Cardiac fibroblast (primary cell): ENCODE data around the gene CUL3.

Source experiments
- DNase-seq, 2 donors: peaks; one replicate each; pipeline versions ENCODE4 v3.0.0 to v3.0.0-alpha.2; 2010; ENCODE audit warnings: low read depth in 2 of 2
- H3K4me3 ChIP-seq, 2 donors: replicated peaks in 1 of 2; 1 replicate in 1 of 2; 2 replicates in 1 of 2; pipeline ENCODE4 v1.5.1; 2011; ENCODE audit warnings: low read depth in 2 of 2, low read length in 2 of 2, mild to moderate bottlenecking in 2 of 2, moderate library complexity in 1 of 2
- TF ChIP-seq, protein P1 (sequence below): IDR thresholded peaks from one replicate; pipeline ENCODE4 v1.5.1; 2011; ENCODE audit warnings: low read depth, mild to moderate bottlenecking, low read length, inconsistent platforms

CUL3 gene

GRCh38 chr2:224572338-224572737 is 12.8 kb downstream of the CUL3 start:
- no peak overlapping the region for H3K4me3 ChIP-seq
- TF ChIP-seq, protein P1, sequence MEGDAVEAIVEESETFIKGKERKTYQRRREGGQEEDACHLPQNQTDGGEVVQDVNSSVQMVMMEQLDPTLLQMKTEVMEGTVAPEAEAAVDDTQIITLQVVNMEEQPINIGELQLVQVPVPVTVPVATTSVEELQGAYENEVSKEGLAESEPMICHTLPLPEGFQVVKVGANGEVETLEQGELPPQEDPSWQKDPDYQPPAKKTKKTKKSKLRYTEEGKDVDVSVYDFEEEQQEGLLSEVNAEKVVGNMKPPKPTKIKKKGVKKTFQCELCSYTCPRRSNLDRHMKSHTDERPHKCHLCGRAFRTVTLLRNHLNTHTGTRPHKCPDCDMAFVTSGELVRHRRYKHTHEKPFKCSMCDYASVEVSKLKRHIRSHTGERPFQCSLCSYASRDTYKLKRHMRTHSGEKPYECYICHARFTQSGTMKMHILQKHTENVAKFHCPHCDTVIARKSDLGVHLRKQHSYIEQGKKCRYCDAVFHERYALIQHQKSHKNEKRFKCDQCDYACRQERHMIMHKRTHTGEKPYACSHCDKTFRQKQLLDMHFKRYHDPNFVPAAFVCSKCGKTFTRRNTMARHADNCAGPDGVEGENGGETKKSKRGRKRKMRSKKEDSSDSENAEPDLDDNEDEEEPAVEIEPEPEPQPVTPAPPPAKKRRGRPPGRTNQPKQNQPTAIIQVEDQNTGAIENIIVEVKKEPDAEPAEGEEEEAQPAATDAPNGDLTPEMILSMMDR, result no peak
- no peak for DNase-seq

- TF ChIP-seq, protein P1, result no peak
- peak; percentile 48 to 72 for DNase-seq
- no peak overlapping the region for H3K4me3 ChIP-seq
Observed at GRCh38 chr2:224570328-224570993, 14.7 kb downstream of the CUL3 start.

DNA sequence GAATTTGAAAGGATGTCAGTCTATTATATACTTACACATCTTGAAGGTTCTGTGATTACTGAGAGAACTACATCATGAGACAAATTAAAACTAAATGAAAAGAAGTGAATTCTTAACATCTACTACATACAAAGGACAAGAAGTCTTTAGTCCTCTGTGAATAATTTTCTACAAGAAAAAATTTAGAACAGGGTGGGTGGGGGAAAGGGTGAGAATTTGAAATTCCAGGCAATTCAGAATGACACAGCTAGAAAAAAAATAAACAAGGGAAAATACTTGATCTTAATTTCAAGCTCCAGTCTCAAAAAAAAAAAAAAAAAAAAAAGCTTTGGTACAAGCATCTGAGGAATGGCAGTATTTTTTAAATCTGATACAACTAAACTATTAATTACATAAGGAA is 15.5 kb downstream of the CUL3 start:
- no peak overlapping the region for H3K4me3 ChIP-seq
- DNase-seq, result no peak
- TF ChIP-seq, protein P1, result no peak

DNA sequence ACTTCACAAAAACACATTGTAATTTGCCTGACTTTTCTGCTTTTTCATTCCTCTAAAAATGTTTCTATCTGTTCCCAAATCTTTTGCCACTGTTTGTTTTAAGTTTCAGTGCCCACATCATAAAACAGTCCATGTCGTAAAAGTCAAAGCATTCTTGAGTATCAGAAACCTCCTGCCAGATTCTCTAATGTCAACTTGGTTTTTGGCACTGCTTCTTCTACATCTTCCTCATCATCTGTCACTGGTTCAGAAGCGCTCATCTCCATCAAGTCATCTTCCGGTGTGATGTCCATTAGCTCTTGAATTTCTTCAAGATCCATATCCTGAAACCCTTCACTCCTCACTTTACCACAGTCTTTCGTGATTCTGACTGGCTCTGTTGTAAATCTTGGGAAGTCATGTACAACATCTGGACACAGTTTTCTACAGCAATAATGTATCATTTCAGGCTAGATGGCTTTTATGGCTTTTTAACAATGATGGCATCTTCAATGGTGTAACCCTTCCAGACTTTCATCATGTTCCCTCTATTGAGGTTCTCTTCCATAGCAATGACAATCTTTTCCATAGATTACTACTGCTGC is 19.6 kb downstream of the CUL3 start:
- TF ChIP-seq, protein P1, result no peak
- no peak overlapping the region for H3K4me3 ChIP-seq
- no peak for DNase-seq

- no peak for DNase-seq
- H3K4me3 ChIP-seq, result no peak overlapping the region
- TF ChIP-seq, protein P1, result no peak
Observed at GRCh38 chr2:224563537-224563936, 21.6 kb downstream of the CUL3 start.

DNA sequence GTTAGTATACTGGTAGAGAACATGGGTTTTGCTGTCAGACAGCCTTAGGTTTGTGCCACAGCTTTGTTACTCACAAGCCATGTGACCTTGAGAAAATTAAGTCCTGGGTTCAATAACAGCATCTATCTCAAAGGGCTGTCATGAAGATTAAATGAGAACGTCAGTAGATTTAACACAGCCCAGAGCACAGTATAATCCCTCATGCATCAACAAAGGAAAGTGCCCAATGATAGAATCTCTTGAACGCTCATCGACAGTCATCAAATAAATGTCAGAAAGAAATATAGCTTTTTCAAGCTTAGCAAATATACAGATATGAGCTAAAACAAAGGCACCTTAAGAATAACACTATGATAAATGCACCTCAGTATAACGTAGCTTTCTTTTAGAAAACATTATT is 22.3 kb downstream of the CUL3 start:
- H3K4me3 ChIP-seq, result no peak overlapping the region
- no peak for DNase-seq
- TF ChIP-seq, protein P1, result no peak
